Measurements from ENCODE around the gene PXK.

Gene PXK

GRCh38 chr3:58422756-58423325, 90.1 kb downstream of the PXK start:
- no peak overlapping the region for H3K27ac ChIP-seq
- TF ChIP-seq ZFX (IDR thresholded peaks at IDR 0.05), result no peak
- TF ChIP-seq CTCF (conservative IDR thresholded peaks at IDR 0.05), result no peak

- TF ChIP-seq ZFX (IDR thresholded peaks at IDR 0.05) (no peak), CTCF (conservative IDR thresholded peaks at IDR 0.05) (no peak)
- H3K27ac ChIP-seq, result no peak overlapping the region
Measured at GRCh38 chr3:58424613-58425012, 91.9 kb downstream of the PXK start.

GRCh38 chr3:58425782-58426181, 93.1 kb downstream of the PXK start:
- no peak overlapping the region for H3K27ac ChIP-seq
- no peak for TF ChIP-seq CTCF (conservative IDR thresholded peaks at IDR 0.05)
- TF ChIP-seq ZFX (IDR thresholded peaks at IDR 0.05), result no peak

GRCh38 chr3:58427661-58428361, 95.1 kb downstream of the PXK start:
- peak overlapping the region; percentile 36; the same call in 1 of the 2 replicates for H3K27ac ChIP-seq
- TF ChIP-seq CTCF (conservative IDR thresholded peaks at IDR 0.05) (no peak), ZFX (IDR thresholded peaks at IDR 0.05) (no peak)

- TF ChIP-seq CTCF (conservative IDR thresholded peaks at IDR 0.05) (no peak), ZFX (IDR thresholded peaks at IDR 0.05) (no peak)
- H3K27ac ChIP-seq, result no peak overlapping the region
Measured at GRCh38 chr3:58429657-58430056, 97.0 kb downstream of the PXK start.

GRCh38 chr3:58432905-58433304, 100.2 kb downstream of the PXK start:
- peak overlapping the region; percentile 92 for H3K27ac ChIP-seq

More at GRCh38 chr3:58432905-58433304, 100.2 kb downstream of the PXK start:
- TF ChIP-seq CTCF (conservative IDR thresholded peaks at IDR 0.05) (no peak), ZFX (IDR thresholded peaks at IDR 0.05) (no peak)
